ENCODE results near the gene DIP2B.

The DIP2B gene

DNA sequence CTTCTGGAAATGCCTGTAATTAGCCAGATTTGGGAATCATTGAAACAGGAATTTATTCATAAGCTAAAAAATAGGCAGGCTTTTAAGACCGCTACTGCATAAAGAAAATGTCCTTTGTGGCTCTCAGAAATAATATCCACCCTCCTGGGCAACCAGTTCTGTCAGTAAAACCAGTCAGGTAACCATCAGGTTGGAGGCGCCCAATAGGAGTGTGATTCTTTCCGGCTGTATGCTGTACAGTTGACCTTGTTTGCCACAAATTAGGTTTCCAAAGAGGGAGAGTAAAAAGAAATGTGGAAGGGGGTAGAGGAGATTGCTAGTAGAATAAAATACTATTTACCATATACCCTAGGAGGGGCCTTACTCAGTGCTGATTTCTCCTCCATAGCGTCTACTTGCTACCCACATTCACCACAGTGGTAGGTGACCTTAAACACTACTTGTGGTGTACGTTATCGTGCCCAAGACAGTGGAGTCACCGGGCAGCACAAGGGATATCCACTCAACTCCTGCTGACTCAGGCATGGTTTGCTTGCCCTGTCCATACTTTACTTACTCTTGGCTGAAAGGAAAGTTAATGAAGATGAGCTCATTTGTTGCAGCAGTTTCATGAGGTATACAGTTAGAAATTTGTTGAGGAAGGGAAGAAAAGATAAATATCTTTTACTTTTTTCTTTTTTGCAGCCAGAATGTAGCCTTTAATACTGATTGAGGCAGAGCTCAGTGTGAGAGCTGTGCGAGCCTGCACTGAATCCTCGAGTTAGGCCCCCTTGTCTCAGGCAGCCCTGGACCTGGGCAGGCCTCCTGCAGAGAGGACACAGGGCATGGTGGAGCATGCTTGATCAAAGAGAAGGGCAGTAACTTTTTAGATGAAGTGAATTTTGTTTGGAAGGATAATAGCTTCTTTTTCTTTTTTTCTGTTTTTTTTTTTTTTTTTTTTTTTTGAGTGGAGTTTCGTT is 76.7 kb downstream of the DIP2B start:
- no peak for DNase-seq

DNA sequence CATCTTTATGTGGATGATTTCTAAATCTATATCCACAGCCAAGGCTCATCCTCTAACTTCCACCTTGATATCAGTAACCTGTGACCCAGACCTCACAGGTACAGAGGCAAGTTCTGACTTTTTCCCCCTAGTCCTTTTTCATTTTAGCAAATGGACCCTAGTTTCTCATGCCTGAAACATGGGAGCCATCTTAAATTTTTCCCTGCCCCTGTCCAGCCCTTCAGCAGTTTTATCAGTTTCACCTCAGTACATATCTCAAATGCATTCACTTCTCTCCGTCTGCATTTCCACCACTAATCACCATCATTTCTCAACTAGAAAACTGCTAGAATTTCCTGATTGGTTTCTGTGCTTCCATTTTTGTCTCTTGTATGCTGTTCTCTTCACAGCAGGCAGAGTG is 79.3 kb downstream of the DIP2B start:
- no peak for DNase-seq

DNA sequence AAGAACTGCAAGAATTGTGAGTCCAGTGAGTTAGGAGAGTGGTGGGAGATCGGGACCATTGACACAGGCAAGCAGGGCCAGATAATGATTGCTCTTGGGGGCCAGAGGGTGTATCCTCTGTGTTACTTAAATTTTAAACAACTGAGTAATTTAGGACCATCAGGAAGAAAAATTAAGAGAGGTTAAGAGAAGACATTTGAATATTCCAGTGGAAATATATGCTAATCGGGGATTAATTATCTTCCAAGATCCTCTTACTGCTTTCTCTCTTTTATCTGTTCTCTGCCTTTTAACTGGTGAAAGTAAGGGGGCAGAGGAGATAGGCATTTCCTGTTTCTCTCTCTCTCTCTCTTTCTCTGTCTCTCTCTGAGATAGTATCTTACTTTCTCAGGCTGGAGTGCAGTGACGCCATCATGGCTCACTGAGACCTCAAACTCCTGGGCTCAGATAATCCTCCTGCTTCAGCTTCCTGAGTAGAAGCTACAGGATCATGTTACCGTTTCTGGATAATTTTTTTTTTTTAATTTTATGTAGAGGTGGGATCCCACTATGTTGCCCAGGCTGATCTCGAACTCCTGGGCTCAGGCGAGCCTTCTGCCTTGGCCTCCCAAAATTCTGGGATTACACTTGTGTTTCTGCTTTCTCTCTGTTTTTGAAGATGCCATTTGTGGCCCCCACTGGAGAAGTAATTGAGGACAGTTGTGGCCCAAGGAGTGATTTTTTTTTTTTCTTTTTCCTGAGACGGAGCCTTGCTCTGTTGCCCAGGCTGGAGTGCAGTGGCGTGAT is 85.1 kb downstream of the DIP2B start:
- peak; percentile 13 for DNase-seq

DNA sequence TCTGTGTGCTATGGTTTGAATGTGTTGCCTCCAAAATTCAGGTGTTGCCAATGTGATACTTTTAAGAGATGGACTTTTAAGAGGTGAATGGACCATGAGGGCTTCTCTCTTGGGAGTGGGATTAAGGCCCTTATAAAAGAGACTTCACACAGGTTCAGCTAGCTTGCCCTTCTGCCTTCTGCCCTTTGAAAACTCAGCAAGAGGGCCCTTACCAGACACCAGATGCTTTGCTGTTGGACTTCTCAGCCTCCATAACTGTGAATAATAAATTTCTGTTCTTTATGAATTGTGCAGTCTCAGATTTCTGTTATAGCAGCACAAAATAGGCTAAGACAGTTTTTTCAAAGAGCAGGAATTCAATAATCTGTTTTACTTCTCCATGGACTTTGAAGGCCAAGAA is 86.1 kb downstream of the DIP2B start:
- no peak for DNase-seq

DNA sequence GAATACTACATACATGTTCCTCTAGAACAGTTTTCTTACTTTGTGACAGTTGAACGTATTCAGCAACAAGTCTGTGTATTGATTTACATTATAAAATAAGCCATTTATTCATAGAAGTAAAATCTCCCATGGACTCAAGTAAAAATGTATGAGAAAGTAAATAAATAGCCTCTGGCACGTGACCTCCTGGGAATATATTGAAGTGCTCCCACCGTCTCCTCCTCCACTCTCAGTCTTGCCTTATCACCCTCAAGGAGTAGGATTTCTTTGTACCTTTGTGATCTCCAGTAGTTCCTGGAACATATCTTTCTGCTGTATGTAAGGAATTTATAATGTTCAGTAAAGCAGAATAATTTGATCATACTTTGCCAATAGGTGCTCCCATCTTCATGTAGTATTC is 90.9 kb downstream of the DIP2B start:
- DNase-seq, result no peak

DNA sequence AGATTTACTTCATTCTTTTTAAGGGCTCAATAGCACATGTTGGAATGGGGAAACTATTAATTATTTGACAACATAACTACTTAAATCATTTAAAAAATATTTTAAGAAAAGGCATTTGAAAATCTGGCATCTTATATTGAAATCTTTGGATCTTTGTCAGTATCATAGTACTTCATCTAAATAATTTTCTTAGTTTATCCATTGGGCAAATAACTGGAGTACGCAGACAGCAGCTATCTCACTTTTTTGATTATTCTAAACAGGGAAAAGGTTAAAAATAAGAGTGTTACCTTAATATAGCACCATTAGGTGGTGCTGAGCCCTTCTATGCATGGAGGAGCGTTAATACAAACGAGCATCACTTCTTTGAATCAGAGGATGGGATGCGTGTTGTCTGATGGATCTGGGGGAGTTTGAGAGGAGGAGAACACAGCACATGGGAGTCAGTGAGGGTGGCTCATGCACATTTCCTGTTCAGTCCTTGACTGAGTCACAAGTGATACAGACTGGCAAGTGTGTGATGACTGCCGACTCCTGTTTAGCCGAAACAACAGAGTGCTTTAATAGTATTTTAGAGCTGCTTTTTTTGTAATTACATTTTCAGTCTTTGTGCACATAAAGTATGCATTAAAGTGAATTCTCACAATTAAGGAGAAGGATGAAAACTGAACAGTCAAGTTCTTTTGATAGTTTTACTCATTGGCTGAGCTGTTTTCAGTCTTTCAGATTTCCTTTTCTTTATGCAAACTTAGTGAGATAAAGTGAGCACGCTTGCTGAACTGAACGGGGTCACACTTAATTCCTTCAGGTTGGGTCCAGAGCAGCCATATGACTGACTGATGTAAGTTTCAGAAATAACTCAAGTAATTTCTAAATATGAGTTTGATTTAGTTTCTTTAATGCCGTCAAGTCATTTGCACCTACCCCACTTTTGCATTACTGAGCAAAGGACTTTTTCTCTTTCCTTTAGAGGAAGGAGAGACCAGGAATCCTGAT is 92.7 kb downstream of the DIP2B start:
- DNase-seq, result peak; percentile 55

DNA sequence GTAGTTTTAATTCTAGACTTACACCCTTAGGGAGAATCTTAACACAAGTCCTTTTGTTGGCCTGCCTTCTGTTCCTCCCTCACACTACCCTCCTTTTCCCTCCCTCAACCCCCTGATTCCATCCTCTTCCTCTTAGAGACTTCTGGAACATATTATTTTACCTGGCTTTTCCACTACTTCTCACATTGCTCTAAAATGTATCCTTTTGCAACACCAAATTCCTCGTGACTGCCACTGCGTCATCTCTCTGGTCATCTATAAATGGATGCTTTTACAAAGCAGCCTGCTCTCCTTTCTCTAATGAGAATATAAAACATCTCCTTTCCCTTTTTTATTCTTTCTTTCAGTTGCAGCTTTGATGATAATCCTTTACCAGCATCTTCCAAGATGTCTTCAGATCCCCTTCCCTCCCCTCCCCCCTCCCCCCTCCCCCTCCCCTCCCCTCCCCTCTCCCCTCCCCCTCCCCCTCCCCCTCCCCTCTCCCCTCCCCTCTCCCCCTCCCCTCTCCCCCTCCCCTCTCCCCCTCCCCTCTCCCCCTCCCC is 93.6 kb downstream of the DIP2B start:
- DNase-seq, result no peak

DNA sequence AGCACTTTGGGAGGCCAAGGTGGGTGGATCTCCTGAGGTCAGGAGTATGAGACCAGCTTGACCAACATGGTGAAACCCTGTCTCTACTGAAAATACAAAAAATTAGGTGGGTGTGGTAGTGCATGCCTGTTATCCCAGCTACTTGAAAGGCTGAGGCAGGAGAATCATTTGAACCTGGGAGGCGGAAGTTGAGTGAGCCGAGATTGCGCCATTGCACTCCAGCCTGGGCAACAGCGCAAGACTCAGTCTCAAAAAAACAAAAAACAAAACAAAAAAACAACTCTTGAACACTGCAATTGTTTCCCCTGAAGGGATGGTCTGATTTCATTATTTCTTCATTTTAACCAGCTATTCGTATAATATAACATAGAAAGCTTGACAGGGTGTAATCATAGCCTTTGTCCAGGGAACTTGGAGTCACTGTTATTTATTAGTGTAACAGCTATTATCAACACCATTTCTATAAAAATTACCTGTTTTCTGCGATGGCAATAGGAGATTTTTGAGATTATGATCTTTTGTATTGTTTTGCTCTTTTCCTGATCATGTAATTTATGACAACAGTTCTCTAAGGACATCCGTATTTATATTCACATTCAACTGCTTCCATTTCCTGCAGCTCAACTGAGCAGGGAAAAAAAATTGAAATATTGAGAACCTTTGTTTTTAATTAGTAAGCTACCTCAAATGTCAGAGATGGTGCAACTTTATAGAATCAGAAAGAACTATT is 94.7 kb downstream of the DIP2B start:
- no peak for DNase-seq

DNA sequence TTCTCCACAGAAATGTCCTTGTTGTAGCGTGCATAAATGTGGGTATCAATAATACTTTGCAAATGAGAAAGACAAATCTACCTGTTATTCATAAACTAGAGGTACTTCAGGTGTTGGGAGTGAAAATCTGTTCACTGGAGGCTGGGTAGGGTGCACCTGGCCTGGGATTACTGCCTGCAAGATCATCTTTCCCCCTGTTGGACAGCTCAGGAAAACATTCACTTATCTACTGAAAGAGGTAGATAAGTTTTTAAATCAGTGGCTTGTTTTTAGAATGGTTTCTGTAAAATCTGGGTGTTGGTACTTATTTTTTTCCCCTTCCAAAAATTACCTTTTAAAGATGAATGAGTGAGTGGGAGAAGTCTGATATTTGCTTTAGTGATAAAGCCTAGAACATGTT is 95.6 kb downstream of the DIP2B start:
- DNase-seq, result no peak

DNA sequence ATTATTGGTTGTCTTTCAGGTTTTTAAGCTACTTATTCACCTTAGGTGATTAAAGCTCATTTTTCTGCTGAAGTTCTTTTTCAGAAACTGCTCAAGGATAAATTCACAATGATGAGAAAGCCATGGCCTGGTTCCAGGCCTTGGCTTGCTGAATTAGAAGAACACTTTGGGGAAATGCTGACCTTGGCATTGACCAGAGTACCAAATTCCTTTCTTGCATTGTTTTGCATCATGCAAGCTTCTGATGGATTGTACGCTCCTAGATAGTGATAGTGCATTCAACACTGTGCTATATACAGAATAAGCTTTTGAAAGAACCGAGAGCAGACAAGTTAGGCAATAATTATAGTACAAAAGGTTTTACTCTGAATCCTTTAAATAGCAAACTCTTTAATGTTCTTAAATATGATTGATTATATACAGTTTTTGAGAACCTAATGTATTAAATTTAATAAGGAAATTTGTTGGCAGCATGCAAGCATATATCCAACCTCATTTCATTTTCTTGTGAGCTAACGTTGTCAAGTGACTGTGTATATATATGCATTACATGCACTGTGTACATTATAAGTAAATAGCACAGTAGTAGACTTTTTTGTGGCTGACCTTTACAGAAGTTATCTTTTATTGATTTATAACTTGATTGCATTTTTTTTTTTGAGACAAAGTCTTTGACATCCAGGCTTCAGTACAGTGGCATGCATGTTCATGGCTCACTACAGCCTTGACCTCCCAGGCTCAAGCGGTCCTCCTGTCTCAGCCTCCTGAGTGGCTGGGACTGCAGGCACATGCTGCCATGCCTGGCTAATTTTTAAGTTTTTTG is 99.2 kb downstream of the DIP2B start:
- no peak for DNase-seq

DNA sequence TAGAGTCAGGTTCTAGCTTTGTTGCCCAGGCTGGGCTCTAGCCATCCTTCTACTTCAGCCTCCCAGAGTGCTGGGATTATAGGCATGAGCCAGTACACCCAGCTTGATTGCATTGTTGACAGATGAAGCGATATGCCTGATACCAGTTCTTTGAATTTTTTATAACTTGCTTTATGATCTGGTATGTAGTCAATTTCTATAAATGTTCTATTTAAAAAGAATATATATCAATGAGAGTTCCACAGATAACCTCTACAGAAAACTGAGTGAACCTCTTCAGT is 99.8 kb downstream of the DIP2B start:
- no peak for DNase-seq

DNA sequence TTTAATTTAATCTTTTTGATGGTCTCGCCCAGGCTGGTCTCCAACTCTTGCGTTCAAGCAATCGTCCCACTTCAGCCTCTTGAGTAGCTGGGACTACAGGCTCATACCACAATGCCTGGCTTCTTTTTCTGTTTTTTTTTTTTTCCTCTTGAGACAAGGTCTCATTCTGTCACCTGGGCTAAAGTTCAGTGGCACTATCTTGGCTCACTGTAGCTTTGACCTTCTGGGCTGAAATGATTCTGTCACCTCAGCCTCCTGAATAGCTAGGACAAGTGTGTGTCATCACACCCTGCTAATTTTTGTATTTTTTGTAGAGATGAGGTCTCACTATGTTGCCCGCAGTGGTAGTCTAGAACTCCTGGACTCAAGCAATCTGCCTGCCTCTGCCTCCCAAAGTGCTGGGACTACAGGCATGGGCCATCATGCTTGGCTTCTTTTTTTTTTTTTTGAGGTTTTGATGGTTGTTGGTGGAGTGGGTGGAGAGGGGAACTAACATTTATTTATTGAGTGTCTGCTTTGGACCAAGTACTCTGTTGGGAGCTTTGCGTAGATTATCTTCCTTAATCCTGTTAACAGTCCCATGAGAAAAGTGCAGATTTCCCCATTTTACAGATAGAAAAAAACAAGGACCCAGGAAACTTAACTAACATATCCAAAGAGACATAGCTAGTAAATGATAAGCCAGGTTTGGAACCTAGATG is 102.0 kb downstream of the DIP2B start:
- DNase-seq, result no peak

DNA sequence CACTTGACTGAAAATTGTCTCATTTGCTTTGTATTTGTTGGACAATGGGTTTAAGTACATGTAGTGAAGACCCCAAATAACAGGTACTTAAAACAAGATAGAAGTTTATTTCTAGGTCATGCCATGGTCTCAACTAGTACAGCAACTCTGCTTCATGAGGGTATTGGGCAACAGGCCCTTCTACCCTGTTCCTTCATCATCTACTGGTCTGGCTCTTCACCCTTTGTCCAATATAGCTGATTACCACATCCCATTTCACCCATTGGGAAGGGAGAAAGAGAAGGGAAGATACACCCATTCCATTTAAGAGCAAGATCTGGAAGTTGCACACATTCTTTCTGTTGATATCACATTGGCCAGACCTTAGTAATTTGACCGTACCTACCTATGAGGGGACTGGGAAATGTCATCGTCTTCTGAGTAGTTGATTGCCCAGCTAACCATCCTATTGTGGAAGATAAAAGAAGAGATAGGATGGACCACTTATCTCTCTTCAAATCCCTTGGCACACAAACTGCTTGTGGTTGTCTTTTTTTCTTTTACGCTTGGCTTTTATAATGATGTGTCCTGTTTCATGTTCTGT is 104.6 kb downstream of the DIP2B start:
- no peak for DNase-seq

DNA sequence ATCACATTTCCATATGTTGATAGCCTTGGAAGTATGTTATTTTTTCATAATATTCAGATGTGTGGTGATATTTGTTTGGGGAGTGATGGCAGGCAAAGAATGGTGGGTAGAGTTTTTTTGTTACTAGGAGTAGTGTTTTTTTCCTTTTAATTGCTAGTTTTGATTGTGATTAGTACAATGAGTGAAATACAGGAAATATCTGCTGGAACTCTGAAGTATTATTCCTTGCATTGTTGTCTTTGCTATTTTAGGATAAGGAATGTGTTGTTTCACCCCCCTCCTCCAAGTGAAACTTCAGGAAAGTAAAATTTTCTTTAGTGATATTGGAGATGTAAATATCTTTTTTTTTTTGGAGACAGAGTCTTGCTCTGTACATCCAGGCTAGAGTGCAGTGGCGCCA is 105.4 kb downstream of the DIP2B start:
- no peak for DNase-seq

DNA sequence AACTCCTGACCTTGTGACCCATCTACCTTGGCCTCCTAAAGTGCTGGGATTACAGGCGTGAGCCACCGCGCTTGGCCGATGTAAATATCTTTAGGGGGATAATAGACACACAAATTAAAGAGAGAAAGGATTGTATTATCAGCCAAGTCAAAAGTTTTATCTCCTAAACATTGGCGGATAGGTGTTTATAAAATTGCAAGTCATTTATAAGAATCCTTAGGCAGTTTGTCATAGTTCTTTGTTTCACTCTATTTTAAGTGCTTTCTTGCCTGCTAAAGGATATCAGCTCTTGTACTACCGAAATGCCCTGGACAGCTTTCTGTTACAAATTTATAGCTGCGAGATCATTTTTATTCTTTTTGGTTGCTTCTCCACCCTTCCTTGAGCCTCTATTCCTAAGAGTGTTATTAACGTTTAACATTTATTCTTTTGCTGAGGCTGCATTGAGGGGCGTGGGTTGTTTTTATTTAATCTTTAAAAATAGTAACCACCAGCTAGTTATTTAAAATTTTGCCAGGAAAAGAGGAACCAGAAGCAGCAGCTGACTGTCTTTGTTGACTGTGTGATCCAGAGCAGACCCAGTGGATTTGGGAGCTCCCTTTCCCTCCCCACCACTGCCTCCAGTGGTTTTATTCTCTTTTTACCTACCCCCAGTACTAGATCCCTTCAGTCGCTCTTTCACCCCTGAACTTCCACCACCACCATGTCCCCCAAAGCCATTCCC is 106.4 kb downstream of the DIP2B start:
- DNase-seq, result no peak

DNA sequence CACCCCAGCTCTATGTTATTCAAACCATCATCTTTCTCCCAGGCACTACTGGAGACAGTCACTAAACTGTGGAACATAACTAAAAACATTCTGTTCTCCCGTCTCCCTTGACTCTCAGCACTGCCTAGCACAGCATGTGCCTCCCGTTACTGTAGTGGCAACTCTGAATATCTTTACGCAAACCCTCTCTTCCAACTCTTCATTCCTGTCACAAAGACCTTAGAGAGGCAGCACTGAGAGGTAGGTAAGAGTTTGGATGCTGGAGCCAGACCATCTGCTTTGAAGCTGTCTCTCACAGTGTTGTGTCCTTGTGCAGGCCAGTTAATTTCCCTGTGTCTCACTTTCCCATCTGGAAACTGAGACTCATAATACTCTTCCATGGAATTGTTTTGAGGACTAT is 108.1 kb downstream of the DIP2B start:
- DNase-seq, result no peak

DNA sequence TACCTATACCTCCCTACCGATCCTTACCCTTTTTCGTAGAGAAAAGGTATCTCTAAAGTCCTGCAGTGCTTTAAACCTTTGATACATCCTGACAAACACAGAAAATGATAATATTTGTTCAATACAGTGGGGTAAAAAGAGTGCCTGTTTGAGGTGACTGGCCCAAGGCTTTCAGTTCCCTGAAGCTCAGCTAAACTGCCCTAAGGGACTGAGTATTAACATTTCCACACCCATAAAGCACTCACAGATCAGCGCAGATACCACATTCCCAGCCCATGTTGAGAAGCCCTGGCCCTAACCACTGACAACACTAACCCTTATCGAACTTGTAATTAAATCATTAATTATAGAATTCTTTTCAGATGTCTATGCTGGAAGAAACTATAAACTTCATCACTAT is 108.7 kb downstream of the DIP2B start:
- no peak for DNase-seq

DNA sequence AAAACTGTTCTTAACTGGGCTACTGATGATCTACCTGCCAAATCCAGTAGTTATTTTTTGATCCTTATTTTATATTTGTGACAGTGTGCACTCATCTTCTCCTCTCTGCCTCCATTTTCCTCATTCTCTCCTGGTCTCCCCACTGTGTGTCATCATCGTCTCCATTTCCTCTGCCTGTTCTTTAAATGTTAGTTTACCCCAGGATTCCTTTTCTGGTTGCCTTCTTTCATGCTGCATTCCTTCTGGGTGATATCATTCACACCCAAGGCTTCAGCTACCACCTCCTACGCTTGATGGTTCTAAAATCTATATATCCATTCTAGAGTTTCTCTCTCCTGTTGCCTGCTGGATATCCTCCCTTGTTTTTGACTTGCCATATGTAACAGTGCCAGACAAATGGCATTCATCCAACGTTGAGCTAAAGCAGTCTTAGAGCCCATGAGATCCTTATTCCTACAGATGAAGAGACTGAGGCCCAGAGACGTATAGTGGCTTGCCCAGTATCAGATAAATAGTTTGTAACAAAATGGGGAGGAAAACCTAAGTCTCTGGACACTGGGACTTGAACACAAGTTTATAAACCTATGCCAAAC is 109.5 kb downstream of the DIP2B start:
- DNase-seq, result no peak

Data from activated naive CD4-positive, alpha-beta T cell treated with Interleukin-2 at 50 U/mL for 16 hours (primary cell).